ENCODE results near the gene WDR62.

Gene WDR62

GRCh38 chr19:36142496-36142895 is 87.8 kb downstream of the WDR62 start:
- DNase-seq = no peak

GRCh38 chr19:36144624-36145023 is 89.9 kb downstream of the WDR62 start:
- no peak for DNase-seq

GRCh38 chr19:36149673-36150406 is 95.1 kb downstream of the WDR62 start:
- no peak for DNase-seq

GRCh38 chr19:36150586-36150985 is 95.9 kb downstream of the WDR62 start:
- no peak for DNase-seq

- no peak for DNase-seq
These were observed 96.7 kb downstream of the WDR62 start for GRCh38 chr19:36151144-36152018.

- no peak for DNase-seq
These were observed 97.3 kb downstream of the WDR62 start for GRCh38 chr19:36152019-36152351.

GRCh38 chr19:36152352-36153091 is 97.8 kb downstream of the WDR62 start, which contains the start of gene COX7A1:
Gene COX7A1, minus strand, starts transcription at chr19:36152447. Its CDS starts 40 bp downstream, at chr19:36152407.
- no peak for DNase-seq

- DNase-seq = no peak
These were observed 98.4 kb downstream of the WDR62 start for GRCh38 chr19:36153126-36153525.

Data from NCI-H226 (cell line).